Body of pancreas (tissue), 4 donors: ENCODE measurements around the gene PHC3. TPM values are rescaled to one million over a fixed set of nuclear protein-coding genes. Genes with fewer than 3 reads are reported as not detected.

Experiments used
- ATAC-seq: fragments of 150-250 bp; one replicate; pipeline ENCODE4 v1.9.1; 2016
- DNase-seq, 4 donors: peaks; one replicate each; pipeline ENCODE4 v3.0.0-alpha.2; 2019
- H3K27ac ChIP-seq, 4 donors: fragments of 200-600 bp; sonication (generic); 1 replicate in 3 of 4; 2 replicates in 1 of 4; pipeline versions ENCODE4 v1.5.1 to v1.6.1; 2016 to 2019; ENCODE audit warnings: mild to moderate bottlenecking in 1 of 4, mixed read lengths in 1 of 4, moderate library complexity in 1 of 4
- H3K27me3 ChIP-seq, 2 donors: fragments of 200-600 bp; sonication (generic); one replicate each; pipeline ENCODE4 v1.6.0; 2016; ENCODE audit warnings: mild to moderate bottlenecking in 1 of 2
- H3K36me3 ChIP-seq, 2 donors: fragments of 200-600 bp; sonication (generic); replicated peaks in 1 of 2; 2 replicates each; pipeline ENCODE4 v1.5.1; 2016; ENCODE audit warnings: low read depth in 2 of 2; ENCODE audit not compliant: insufficient read depth in 1 of 2
- H3K4me1 ChIP-seq: fragments of 200-600 bp; sonication (generic); one replicate; pipeline ENCODE4 v1.6.0; 2016
- H3K4me3 ChIP-seq, 2 donors: fragments of 200-600 bp; sonication (generic); 1 replicate in 1 of 2; 2 replicates in 1 of 2; pipeline ENCODE4 v1.5.1; 2016 to 2019
- H3K9me3 ChIP-seq, 3 donors: fragments of 200-600 bp; sonication (generic); 1 replicate in 2 of 3; 2 replicates in 1 of 3; pipeline ENCODE4 v1.5.1; 2016
- CTCF ChIP-seq, 7 experiments: fragments of 450-650 bp in 4 of 7; fragments of 200-600 bp in 3 of 7; sonication (generic) in 3 of 7; IDR thresholded peaks; one replicate each; pipeline ENCODE4 v1.5.1; 2016 to 2019; ENCODE audit warnings: antibody characterized with exemption in 7 of 7
- POLR2A ChIP-seq, 3 donors: fragments of 450-650 bp; IDR thresholded peaks; one replicate each; pipeline ENCODE4 v1.6.1; 2016; ENCODE audit warnings: antibody characterized with exemption in 3 of 3, mild to moderate bottlenecking in 2 of 3
- WGBS, 2 donors: methylation state at CpG; one replicate each; pipeline ENCODE4 v1.1.5; 2017; 5-methylcytosine and 5-hydroxymethylcytosine counted together
- intact Hi-C: fragments of 100-400 bp; cut with DNase I; formaldehyde crosslinking; loops from one replicate; pipeline ENCODE4 v1.15.1; 2023
- total RNA-seq, 2 donors: library from RNA; depleted of rRNA; stranded (reverse); fragments of >200 nt; gene quantifications; one replicate each; pipeline ENCODE4 v1.1.0, GENCODE V29; 2016

The PHC3 gene
- total RNA-seq, 2 donors from 2014 or later = 34.8 to 58.7 TPM

- H3K27ac ChIP-seq = no peak overlapping the region
- ATAC-seq = no peak
- TF ChIP-seq CTCF (IDR thresholded peaks at IDR 0.05) (no peak), POLR2A (IDR thresholded peaks at IDR 0.05) (no peak)
Observed at GRCh38 chr3:170225166-170225565, 43.6 kb upstream of the PHC3 start.

GRCh38 chr3:170222647-170223541 lies 41.4 kb upstream of the PHC3 start:
- TF ChIP-seq CTCF (IDR thresholded peaks at IDR 0.05) (peak in 2 of 7 experiments; percentile 16 to 21), POLR2A (IDR thresholded peaks at IDR 0.05) (peak in 1 of 3 donors; percentile 6)
- WGBS, 2 donors = 1 to 5% methylated on average over 27 to 41 of the region's 42 CpGs
- Histone ChIP-seq H3K27ac (peak overlapping the region; percentile 87 to 93 (median 92)), H3K4me3 (peak overlapping the region; percentile 74 to 79), H3K27me3 (no peaks in the 10 kb centered on the region), H3K9me3 (no peaks in the 10 kb centered on the region), H3K36me3 (no peaks in the 10 kb centered on the region), H3K4me1 (no peaks in the 10 kb centered on the region)
- peak; percentile 46 for ATAC-seq
- intact Hi-C loops = no loop called here
- peak; percentile 33 to 50 (median 47) for DNase-seq

More at GRCh38 chr3:170225166-170225565, 43.6 kb upstream of the PHC3 start:
- no peak overlapping the region for H3K4me3 ChIP-seq
- intact Hi-C loops = no loop called here
- DNase-seq = no peak
- H3K4me1 ChIP-seq = no peaks in the 10 kb centered on the region
- no peaks in the 10 kb centered on the region for H3K9me3 ChIP-seq
- 70 to 97% methylated on average over 1 of the region's 1 CpG for WGBS, 2 donors
- no peaks in the 10 kb centered on the region for H3K36me3 ChIP-seq
- no peaks in the 10 kb centered on the region for H3K27me3 ChIP-seq

- no peaks in the 10 kb centered on the region for H3K36me3 ChIP-seq
- ATAC-seq (peak; percentile 99), DNase-seq (peak; percentile 95 to 97 (median 96))
- peak within 1 kb of the TSS; percentile 87 to 93 (median 92) for H3K27ac ChIP-seq
- intact Hi-C loops = no loop called here
- no peaks in the 10 kb centered on the region for H3K4me1 ChIP-seq
- peak; percentile 88 to 94 (median 91) for TF ChIP-seq POLR2A (IDR thresholded peaks at IDR 0.05)
- TF ChIP-seq CTCF (IDR thresholded peaks at IDR 0.05) = peak in 1 of 7 experiments; percentile 12
- no peaks in the 10 kb centered on the region for H3K9me3 ChIP-seq
- peak within 1 kb of the TSS; percentile 74 to 79 for H3K4me3 ChIP-seq
- H3K27me3 ChIP-seq = no peaks in the 10 kb centered on the region
- WGBS, 2 donors = 0 to 2% methylated on average over 7 to 55 of the region's 60 CpGs
Observed at GRCh38 chr3:170221924-170222646, 40.6 kb upstream of the PHC3 start, which contains the start of gene PRKCI. Gene PRKCI, plus strand, starts transcription at chr3:170222424. Its CDS starts 246 bp downstream, at chr3:170222670.

- intact Hi-C loops = no loop called here
- Histone ChIP-seq H3K27ac (no peak overlapping the region), H3K36me3 (no peaks in the 10 kb centered on the region), H3K9me3 (no peaks in the 10 kb centered on the region), H3K4me3 (no peak overlapping the region), H3K4me1 (no peaks in the 10 kb centered on the region), H3K27me3 (no peaks in the 10 kb centered on the region)
- ATAC-seq = no peak
- DNase-seq = no peak
- WGBS, 2 donors = 82 to 84% methylated on average over 4 of the region's 4 CpGs
- TF ChIP-seq POLR2A (IDR thresholded peaks at IDR 0.05) (no peak), CTCF (IDR thresholded peaks at IDR 0.05) (no peak)
Observed at GRCh38 chr3:170220871-170221270, 39.3 kb upstream of the PHC3 start.
